Activated effector memory CD4-positive, alpha-beta T cell treated with anti-CD3 and anti-CD28 coated beads, Interleukin-2, amount 50 U/mL, for 16 hours (primary cell): ENCODE data around the gene PCYT1A.
"Not testable (repeated sequence)": the region's sequence is repeated elsewhere in the genome, so short reads cannot be mapped to it uniquely, and the experiment has no call there.

Experiments used
- DNase-seq: peaks from one replicate; pipeline ENCODE4 v3.0.0-alpha.2; 2020

Gene PCYT1A

DNA sequence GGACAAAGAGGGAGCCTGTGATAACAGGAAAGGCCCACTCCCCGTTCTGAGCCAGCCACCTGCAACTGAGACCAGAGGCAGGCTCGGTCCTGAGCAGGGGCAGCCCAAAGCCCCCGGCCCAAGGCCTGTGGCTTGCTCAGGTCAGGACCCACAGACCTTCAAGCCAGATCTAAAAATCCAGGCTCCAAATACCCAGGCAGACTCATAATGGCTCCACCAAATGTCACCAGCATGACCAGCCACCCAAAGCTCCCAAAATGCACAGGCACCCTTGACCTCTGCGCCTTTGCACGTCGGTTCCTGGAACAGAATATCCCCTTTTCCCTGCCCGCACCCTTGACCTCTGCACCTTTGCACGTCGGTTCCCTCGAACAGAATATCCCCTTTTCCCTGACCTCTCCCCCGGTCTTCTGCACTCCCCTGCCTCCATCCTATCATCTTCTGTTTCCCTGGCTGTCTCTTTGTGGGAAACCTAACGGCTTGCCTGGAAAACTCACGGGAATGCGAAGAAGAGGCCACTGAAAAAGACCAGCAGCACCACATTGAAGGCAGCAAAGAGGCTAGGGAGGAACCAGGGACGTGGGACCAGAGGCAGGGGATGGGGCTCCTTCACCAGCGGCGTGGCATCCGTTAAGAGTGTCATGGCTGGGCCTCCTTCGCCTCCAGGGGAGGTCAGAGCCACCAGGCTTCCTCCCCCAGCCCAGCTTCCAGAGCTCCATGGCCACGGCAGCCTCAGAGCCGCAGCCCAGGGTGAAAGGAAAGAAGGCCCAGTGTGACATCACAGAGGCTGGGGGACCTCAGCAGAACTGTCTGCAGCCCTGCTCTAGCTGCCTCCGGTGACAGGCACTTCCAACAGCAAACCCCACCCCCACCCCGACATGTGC is 76.6 kb downstream of the PCYT1A start, which contains the start of gene ZDHHC19:
ZDHHC19 (minus strand) TSS at position 728 of the 884 bp plus-strand sequence; CDS start at position 643, 85 bp downstream.
- DNase-seq = no peak

GRCh38 chr3:196209944-196210672 is 77.4 kb downstream of the PCYT1A start:
- DNase-seq = not testable (repeated sequence)

GRCh38 chr3:196208942-196209695 is 78.4 kb downstream of the PCYT1A start:
- peak; percentile 64 for DNase-seq

DNA sequence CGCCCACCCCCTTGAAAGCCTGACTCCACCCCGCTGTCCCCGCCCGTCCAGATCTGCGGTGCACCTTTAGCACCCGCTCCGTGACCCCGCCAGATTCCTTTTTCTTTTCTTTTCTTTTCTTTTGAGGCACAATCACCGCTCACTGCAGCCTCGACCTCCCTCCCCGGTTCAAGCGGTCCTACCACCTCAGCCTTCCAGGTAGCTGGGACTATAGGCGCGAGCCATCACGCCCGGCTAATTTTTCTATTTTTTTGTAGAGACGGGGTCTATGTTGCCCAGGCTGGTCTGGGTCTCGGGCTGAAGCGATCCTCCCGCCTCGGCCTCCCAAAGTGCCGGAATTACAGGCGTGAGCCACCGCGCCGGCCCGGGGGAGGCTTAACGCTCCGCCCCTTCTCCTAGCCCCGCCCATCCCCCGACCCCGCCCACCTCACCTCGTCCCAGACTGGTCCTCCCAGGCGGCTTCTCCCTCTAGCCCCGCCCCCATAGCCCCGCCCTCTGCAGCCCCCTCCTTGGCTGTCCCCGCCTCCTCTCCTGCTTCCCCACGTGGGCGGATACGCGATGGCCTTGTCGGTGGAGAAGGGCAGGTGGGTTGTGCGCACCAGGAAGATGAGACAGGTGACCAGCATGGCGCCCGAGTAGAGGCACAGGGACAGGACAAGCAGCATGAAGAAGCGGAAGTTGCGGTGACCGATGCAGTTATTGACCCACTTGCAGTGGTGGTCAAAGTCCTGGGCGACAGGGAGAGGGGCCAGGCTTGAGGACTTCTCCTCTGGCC is 79.5 kb downstream of the PCYT1A start:
- DNase-seq = peak; percentile 84

DNA sequence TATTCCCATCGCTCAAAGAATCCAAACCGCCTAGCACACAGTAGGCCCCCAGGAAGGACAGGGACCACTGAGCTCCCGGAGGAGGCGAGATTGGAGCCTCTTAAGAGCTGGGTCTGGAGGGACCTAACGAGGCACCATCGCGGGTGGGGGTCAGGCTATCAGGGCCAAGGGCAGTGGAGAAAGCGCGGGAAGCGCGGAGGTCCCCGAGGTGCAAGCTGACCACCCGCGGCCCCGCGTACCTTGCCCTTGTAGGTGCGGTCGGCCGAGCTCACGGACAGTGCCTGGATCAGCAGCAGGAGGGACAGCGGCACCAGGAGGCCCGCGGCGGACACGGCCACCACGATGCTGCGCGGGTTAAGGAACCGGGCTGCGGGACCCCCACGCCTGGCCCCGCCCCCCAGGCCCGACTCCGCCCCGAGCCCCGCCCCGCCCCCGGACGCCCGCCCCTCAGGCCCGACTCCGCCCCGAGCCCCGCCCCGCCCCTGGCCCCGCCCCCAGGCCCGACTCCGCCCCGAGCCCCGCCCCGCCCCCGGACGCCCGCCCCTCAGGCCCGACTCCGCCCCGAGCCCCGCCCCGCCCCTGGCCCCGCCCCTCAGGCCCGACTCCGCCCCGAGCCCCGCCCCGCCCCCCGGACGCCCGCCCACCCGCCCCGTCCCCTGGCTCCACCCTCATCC is 80.2 kb downstream of the PCYT1A start:
- peak; percentile 77 for DNase-seq

- DNase-seq = not testable (repeated sequence)
These were observed 81.9 kb downstream of the PCYT1A start for GRCh38 chr3:196205442-196206205.

DNA sequence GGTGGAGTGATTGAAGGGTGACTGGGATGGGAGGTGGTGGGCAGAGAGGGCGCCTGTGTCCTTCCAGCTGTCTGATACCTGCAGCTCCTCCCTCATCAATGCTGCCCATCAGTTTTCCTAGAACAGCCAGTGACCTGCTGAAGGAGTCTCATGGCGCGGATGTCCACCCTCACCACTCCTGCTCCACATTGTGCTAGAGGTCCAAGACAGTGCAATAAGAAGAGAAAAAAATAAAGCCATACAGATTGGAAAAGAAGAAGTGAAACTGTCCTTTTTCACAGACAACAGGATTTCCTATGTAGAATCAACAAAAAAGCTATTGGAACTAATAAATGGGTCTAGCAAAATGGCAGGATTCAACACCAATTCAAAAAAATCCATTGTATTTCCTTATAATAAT is 83.7 kb downstream of the PCYT1A start:
- DNase-seq = no peak

DNA sequence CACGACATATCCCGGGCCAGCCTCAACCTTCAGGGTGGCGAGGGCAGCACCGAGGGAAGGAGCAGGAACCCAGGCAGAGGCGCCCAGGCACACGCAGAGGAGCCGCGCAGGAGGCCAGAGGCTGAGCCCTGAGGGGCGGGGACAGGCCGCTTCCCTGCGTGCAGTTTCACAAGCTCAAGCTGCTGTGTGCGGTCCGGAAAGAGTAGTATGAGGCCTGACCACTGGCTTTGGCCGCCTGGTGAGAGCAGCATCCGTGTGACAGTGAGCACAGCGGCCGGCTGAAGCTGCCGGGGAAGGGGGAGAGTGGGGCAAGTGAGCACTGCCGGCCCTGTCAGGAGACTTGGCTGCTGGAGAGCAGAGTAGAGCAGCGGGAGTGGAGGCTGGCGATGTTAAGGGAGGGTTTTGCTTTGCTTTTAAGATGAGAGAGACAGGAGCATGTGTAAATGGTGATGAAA is 85.0 kb downstream of the PCYT1A start:
- DNase-seq = no peak

GRCh38 chr3:196198771-196199753 is 88.5 kb downstream of the PCYT1A start:
- no peak for DNase-seq

GRCh38 chr3:196198081-196198675 is 89.3 kb downstream of the PCYT1A start:
- no peak for DNase-seq

DNA sequence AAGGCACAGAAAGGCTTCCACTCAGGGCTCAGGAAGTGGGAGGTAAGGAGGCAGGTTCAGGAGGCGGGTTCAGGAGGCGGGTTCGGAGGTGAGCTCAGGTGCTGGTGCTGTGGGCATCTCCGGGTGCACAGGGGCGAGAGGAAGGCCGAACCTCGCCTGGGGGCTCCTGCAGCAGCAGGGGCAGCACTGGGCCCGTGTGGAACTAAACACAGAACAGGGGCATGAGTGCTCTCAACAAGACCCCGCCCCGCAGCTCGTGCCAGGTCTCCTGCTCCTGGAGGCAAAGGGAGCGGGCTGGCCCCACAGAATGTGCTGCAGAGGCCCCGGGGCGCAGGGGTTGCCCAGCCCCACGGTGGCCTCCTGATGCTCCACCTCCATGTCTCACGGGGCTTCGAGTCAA is 90.0 kb downstream of the PCYT1A start:
- no peak for DNase-seq

GRCh38 chr3:196195664-196196265 is 91.8 kb downstream of the PCYT1A start:
- DNase-seq = no peak

DNA sequence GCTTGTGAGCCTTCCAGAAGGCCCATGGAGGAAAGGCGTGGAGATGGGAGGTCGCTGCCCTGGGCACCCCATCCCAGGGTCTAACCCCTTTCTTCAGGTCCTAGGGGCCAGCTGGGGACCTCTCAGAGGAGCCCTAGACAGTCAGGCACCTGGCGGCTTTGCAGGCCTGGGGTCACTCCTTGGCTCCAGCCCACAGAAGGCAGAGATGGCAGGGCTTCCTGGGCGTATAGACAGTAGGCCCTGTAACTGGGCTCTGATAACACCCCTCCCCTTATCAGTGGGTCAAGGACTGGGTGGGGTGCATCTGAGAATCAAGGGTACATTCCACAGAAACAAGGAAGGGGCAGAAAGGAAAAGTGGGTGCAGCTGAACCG is 93.0 kb downstream of the PCYT1A start:
- DNase-seq = no peak

DNA sequence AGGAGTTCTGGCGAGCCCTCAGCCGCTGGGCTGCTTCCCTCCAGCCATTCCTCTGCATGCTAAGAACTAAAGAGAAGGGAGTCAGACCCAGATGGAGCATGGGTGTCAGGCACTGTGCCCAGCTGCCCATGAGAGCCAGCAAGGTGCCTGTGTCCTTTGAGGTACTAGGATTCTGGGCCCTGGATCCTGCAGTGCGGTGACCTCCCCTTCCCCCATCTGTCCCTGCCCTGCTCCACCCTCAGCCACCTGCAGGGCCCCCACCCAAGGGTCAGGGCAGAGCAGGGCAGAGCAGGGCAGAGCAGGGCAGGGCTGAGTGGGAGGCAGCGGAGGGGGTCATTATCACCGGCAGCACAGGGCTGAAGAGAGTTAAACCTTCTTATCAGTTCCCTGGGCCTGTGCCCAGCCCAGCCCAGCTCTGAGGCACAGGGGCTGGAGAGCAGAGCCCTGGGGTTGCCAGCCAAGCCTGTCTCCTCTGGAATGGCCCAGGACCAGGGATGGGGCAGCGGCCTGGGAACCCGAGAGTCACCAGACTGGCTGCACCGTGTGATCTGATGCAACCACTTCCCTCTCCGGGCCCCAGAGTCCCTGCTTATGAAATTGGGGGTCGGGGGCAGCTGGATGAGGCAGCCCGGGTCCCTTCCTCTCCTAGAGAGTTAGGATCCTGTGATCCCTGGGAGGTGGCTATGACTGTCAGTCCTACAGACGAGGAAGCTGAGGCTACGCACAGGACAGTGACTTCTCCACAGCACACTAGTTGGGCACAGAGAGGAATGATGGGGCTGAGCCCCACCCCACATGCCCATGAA is 93.6 kb downstream of the PCYT1A start:
- DNase-seq = no peak

DNA sequence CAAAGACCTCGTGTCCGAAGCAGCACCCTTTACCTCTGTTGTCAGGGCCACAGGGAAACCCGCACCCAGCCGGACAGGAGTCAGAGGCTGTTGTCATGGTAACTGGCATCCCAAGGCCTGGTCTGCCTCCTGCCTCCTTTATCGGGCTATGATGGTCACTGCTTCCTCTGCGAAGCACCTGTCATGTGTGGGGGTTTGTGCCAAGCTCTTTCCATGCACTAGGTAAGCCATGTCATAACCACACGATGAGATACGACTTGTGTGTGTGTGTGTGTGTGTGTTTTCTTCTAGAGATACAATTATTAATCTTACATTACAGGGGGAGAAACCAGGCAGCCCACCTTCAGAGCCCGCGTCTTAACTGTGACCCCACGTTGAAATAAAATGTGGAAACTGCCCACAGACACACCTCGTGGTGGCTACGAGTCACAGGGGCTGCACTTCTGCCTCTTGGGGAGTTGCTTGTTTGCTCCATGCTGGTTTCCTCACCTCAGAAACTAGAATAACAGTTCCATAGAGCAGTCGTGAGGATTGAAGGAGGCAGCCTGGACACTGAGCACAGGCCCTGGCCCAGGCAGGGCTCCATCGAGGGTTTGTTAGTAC is 94.3 kb downstream of the PCYT1A start:
- DNase-seq = no peak

DNA sequence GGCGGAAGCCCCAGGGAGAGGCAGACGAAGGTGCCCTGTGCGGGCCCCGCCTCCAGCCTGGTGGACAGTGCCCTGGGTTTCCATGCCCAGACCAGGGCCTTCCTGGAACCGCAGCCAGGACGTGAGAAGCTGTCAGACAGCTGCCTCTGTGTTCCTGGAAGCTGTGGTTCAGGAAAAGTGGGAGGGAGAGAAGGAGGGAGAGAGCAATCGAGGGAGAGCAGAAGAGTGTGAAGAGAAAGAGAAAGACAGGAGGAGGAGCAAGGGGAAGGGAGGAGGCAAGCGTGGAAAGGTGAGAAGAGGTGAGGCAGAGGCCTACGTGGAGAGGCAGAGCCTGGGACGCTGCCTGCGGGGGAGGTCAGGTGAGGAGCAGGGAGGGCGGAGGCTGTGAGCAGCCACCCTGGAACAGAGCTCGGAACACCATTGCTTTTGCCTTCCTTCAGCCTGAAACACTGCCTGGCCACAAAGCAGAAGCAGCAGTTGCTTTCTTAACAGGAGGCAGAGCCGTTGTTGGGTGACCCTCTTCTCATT is 94.9 kb downstream of the PCYT1A start:
- DNase-seq = no peak

DNA sequence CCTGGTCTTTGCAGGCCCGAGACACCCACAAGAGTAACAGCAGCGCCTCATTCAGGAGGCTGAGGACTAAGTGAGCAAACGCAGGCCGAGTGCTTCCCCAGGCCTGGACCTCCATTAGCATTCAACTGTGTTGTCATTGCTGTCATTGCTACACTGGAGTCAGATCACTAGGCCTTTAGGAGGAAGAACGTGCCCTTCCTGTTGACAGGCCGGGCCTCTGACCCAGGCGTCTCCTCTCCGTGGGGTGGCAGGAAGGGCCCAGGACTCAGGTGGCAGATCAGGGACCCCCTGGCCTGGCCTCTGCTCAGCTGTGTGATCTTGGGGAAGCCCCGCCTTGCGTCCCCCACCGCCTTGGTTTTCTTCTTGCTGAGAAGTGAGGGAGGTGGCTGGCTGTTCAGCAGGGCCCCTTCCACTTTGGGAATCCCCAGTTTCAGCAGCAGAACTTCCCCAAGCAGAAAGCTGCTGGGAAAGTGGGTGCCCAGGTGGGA is 95.4 kb downstream of the PCYT1A start:
- DNase-seq = peak; percentile 87
